Hematopoietic multipotent progenitor cell treated with erythropoietin and hydrocortisone succinate and interleukin-3 and kit ligand, for 8 days (in vitro differentiated cells): Measurements from ENCODE around the gene ZNF582.
"Not testable (repeated sequence)": the region's sequence is repeated elsewhere in the genome, so short reads cannot be mapped to it uniquely, and the experiment has no call there.

Experiments
- DNase-seq: peaks from one replicate; pipeline ENCODE4 v3.0.0-alpha.2; 2015

Gene ZNF582

DNA sequence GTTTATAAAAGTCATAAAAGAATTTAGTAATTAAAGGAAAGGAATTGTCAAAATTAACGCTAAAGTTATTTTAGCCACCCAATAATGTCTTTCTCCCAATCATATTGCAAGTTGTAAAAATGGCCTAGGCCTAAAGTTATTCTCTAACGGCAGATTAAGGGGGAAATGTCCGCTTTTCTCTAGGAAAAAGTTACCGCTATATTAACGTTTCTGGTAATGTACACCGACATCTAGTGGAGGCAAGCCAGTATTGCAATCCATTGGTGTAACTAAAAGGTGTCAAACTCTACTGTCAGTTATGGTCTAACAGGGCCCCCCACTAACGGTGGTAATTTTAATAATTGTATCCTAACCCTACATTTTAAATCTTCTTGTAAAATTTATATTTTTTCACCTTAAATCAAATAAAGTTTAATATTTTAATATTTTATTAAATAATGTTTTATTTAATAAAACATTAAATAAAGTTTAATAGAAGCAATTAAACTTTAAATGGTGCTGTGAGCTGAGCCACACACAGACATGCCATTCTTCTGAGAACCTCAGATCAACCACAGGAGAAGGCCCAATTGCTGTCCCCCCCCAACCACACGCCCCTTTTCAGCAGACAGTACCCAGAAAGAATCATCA, 42.8 kb downstream of the ZNF582 start:
- DNase-seq = peak; percentile 85

DNA sequence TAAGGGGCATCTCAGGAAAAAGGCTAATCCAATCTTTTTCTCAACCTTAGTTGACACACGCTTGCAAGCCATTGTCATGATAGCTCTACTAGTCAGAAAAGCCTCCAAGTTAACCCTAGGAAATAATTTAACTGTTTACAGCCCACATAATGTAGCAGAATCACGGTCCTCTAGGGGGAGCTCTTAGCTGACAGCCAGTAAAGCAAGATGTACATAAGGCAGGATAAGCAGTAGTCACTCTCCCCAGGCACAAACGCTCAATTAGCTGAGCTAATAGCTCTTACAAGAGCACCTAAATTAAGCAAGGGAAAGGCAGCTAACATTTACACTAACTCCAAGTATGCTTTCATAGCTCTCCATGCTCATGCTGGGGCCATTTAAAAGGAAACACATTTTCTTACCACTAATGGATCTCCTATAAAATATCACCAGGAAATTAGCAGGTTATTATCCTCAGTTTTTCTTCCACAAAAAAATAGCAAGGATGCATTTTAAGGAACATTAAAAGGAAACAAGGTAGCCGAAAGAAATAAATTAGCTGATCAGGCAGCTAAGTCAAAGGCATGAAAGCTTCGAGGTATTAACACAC, 45.0 kb downstream of the ZNF582 start:
- peak; percentile 69 for DNase-seq

DNA sequence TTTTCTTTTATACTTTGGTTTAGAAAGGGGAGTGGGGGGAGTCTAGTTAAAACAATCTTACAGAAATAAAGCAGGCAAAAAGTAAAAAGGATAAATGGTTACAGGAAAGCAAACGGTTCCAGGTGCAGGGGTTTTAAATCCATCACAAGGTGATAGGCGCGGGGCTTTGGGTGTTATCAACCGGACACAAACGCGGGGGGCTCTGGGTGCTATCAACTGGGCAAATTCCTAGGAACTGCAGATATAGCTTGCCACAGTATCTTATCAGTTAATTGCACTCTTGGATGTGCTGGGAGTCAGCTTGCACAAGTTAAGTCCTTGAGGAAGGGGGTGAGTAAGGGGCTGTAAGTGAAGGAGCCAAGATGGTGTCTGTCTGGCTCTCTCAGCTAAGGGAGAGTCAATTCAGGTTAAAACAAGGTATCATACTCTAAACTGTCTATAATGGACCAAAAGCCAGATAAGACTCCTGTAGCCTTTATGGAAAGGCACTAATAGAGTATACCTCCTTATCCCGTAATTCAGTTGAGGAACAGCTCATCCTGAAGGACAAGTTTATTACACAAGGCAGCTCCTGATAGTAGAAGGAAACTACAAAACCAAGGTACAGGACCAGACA, 46.1 kb downstream of the ZNF582 start:
- DNase-seq = peak; percentile 23

DNA sequence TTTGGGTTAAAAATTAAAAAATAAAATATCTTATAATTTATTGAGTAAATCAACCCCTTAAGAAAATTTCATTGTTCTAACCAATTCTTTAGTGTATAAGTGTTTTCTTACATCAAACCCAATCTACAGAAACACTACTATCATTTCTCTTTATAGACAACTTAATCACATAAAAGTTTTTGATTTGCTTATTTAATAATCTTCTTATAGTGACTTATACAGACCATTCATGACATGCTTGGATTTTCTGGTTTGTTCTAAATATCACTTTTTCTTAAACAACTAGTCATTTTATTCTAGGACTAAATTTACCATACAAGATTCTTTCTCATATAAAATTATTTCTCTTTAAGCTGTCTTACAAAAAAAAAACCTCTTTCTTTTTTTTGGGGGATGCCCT, 51.4 kb downstream of the ZNF582 start:
- no peak for DNase-seq

DNA sequence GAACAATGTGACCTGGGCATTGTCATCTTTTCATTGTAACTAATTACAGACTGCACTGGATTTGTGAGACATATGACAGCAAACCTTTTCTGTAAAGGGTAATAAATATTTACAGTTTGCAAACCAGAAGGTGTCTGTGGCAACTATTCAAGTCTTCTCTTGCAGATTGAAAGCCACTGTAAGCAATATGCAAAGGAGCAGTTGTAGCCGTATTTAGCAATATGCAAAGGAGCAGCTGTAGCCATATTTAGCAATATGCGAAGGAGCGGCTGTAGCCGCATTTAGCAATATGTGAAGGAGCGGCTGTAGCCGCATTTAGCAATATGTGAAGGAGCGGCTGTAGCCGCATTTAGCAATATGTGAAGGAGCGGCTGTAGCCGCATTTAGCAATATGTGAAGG, 54.3 kb downstream of the ZNF582 start:
- not testable (repeated sequence) for DNase-seq

DNA sequence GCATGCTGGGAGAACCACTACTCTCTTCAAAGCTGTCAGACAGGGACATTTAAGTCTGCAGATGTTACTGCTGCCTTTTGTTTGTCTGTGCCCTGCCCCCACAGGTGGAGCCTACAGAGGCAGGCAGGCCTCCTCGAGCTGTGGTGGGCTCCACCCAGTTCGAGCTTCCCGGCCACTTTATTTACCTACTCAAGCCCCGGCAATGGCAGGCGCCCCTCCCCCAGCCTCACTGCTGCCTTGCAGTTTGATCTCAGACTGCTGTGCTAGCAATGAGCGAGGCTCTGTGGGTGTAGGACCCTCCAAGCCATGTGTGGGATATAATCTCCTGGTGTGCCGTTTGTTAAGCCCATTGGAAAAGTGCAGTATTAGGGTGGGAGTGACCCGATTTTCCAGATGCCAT, 56.3 kb downstream of the ZNF582 start:
- not testable (repeated sequence) for DNase-seq

DNA sequence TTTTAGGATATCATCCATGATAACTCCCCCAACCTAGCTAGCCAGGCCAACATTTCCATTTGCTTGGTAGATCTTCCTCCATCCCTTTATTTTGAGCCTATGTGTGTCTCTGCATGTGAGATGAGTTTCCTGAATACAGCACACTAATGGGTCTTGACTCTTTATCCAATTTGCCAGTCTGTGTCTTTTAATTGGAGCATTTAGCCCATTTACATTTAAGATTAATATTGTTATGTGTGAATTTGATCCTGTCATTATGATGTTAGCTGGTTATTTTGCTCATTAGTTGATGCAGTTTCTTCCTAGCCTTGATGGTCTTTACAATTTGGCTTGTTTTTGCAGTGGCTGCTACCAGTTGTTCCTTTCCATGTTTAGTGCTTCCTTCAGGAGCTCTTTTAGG, 58.0 kb downstream of the ZNF582 start:
- DNase-seq = not testable (repeated sequence)

DNA sequence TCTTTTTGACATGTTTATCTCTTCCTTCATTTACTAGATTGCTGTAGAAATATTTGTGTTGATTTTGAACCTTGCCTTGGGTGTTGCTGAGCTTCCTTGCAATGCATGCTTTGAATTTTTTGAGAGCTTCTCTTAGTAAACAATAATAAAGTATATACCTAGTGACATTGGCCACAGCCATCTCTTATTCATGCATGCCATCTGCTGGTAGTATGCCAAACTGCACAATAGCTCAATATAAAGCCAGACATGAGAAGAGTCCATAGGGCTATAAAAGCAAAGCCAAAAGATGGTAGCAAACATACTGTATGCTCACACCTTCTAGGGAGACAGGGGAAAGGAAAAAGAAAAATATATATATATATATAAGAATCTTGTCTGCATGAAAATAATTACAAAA, 59.8 kb downstream of the ZNF582 start:
- DNase-seq = peak; percentile 87
